Measurements from ENCODE around the gene NSUN6.

DNA sequence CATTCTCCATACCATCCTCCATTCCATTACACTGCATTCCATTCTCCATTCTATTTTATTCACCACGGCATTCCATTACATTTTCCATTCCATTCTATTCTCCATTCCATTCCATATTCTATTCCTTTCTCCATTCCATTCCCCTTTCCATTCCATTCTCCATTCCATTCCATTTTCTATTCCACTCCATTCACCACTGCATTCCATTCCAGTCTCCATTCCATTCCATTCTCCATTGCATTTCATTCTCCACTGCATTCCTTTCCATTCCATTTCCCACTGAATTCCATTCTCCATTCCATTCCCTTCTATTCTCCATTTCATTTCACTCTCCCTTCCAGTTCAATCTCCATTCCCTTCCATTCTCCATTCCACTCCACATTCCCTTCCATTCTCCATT, 79.6 kb downstream of the NSUN6 start:
- TF ChIP-seq, protein P1, sequence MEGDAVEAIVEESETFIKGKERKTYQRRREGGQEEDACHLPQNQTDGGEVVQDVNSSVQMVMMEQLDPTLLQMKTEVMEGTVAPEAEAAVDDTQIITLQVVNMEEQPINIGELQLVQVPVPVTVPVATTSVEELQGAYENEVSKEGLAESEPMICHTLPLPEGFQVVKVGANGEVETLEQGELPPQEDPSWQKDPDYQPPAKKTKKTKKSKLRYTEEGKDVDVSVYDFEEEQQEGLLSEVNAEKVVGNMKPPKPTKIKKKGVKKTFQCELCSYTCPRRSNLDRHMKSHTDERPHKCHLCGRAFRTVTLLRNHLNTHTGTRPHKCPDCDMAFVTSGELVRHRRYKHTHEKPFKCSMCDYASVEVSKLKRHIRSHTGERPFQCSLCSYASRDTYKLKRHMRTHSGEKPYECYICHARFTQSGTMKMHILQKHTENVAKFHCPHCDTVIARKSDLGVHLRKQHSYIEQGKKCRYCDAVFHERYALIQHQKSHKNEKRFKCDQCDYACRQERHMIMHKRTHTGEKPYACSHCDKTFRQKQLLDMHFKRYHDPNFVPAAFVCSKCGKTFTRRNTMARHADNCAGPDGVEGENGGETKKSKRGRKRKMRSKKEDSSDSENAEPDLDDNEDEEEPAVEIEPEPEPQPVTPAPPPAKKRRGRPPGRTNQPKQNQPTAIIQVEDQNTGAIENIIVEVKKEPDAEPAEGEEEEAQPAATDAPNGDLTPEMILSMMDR (conservative IDR thresholded peaks at IDR 0.05; ENCODE audit: low read depth, low read length), result no peak
- TF ChIP-seq EZH2 (IDR thresholded peaks at IDR 0.05; ENCODE audit: low read length, unreplicated experiment), result no peak
